ENCODE data around the gene MBOAT1.

Gene MBOAT1

DNA sequence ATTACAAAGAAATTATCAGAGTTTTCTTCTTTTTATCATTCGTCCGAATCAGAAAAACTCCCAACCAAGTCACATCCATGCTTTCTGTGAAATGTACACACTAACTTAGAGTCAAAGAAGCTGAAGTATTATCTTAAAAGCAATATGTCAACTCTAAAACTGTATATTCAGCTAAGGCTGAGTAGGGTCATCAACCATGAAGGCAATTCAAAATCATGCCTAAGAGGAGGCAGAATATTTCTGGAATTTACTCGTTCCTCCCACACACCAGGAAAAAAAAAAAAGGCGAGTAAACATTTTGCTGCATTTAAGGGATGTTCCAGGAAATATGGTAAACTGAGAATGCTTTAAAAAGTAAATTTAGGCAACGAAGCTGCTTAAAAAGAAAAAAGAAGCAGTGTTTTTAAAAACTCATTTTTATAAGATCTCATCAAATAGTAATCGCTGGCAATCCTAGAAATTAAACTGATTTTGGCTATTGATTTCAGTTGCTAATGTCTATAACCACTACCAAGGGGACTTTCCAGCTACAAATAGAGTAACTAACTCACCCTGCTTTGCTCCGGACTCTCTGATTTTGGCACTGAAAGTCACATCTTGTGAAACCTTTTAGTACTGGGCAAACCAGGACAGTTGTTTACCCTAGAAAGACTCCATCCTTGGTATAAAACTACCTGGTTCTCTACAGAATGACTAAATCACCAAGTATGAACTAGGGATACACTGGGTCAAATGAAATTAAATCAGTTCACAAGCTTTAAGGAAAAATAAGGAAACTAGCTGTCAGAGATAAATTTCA lies 82.8 kb downstream of the MBOAT1 start:
- no peak overlapping the region for H3K4me3 ChIP-seq (ENCODE audit: low read length)
- no peak for TF ChIP-seq ZNF274 (IDR thresholded peaks at IDR 0.05; ENCODE audit: low read depth, low read length)

DNA sequence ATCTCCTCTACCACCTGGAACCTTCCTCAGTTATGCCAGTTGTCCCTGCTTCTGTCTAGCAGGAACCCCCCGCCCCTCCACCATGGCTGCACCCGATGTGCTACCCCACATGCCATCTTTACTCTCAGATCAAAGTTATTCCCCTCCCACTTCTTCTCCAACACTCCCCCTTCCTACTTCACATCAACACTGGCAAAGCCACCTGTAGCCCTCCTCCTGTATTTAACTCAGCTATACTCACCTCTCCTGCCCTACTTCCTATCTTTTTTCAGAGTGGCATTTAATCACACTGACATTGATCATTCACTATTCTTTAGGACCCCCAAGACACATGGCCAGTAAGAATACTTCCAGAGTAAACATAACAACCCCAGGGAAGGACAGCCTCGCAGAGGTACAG lies 84.3 kb downstream of the MBOAT1 start:
- H3K4me3 ChIP-seq (ENCODE audit: low read length) = no peak overlapping the region
- TF ChIP-seq ZNF274 (IDR thresholded peaks at IDR 0.05; ENCODE audit: low read depth, low read length) = no peak

DNA sequence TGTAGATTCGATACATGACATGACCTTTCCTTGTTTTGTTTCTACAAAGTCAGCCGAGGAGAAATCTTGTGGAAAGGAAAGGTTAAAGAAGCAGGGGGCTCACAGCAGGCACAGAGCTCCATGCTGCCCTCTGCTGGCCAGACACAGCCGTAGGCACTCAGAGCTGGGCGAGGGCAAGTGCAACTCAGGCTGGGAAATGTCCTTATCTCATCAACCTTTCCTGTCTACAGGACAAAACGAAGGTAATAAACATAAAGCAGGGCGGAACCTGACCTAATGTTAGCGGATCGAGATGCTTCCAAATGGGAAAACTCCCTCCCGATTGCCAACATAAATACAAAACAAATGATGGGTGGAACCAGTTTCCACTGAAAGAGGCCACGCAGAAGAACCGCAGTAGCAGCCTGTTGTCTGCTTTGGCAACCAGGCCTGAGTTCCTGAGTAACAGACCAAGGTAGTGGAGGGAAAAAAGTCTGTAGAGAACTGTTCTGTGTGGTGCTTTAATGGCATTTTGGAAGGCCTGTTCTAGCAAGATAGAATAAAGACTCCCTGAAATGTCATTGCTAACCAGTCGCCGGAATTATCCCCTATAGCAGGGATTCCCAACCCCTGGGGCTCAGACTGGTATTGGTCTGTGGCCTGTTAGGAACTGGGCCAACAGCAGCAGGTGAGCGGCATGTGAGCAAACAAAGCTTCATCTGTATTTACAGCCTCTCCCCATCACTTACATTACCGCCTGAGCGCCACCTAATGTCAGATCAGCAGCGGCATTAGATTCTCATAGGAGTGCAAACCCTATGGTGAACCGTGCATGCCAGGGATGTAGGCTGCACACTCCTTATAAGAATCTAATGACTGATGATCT lies 85.2 kb downstream of the MBOAT1 start:
- TF ChIP-seq ZNF274 (IDR thresholded peaks at IDR 0.05; ENCODE audit: low read depth, low read length) = no peak
- no peak overlapping the region for H3K4me3 ChIP-seq (ENCODE audit: low read length)

DNA sequence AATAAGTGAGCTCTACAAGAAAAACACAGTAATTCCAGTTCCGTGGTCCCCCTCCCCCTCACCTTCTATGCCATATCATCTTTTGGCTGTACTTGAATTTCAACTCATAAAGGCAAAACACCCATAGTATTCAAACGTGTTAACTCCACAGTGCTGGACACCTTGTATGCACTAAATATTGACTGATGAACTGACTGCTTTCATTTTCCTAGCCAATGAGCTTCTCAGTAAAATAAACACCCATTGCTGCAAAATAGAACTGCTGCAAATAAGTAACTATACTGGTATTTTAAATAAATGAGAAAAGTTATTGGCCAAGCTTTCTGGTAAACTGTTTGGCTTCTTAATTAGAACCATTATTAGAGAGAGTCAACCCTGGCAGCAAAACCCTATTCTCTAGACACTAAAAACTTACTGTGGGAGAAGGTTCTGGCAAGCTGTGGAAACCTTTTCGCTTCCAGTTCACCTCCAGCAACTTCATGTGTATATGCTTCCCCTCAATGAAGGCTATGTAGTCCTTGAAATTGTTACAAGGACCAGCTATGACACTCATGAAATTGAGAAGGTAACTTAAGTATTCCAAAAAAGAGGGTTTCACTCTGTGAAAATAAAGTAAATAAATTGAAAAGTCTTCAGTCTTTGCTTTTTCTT lies 86.0 kb downstream of the MBOAT1 start:
- no peak for TF ChIP-seq ZNF274 (IDR thresholded peaks at IDR 0.05; ENCODE audit: low read depth, low read length)
- no peak overlapping the region for H3K4me3 ChIP-seq (ENCODE audit: low read length)

DNA sequence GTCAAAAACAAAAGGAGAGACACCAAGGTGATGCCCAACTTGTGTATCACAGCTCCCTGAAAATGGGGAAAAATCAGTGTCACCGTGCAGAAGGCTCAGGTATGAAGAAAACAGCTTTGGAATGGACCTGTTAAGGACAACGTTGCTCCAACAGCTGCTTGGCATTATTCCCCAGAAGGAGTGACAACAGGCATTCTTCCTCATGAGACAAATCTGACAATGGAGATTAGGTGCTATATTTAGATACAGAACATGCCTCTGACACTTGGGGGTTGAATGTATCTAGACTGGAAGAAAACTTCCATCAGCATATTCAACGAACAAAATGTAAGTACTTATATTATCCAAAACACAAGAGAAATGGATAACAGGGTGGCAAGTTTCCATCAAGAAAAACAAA lies 87.7 kb downstream of the MBOAT1 start:
- no peak overlapping the region for H3K4me3 ChIP-seq (ENCODE audit: low read length)
- no peak for TF ChIP-seq ZNF274 (IDR thresholded peaks at IDR 0.05; ENCODE audit: low read depth, low read length)

DNA sequence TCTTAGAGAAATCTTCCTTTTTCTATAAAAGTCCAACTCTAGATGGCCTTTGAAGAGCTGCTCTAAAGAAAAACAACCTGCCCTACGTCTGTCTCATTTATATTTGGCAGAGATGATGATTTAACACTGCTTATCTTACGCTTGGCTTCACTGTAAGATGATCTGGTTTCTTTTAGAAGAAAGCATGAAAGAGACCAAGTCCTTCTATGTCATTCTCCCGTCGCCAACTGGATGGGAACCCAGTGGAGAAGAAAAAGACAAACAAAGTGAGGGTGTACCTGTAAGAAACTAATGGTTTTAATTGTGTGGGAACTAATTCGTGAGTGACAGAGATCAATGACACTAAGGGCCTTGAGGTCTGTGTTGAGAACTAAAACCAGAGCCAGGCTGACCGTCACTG lies 92.8 kb downstream of the MBOAT1 start:
- no peak overlapping the region for H3K4me3 ChIP-seq (ENCODE audit: low read length)
- no peak for TF ChIP-seq ZNF274 (IDR thresholded peaks at IDR 0.05; ENCODE audit: low read depth, low read length)

DNA sequence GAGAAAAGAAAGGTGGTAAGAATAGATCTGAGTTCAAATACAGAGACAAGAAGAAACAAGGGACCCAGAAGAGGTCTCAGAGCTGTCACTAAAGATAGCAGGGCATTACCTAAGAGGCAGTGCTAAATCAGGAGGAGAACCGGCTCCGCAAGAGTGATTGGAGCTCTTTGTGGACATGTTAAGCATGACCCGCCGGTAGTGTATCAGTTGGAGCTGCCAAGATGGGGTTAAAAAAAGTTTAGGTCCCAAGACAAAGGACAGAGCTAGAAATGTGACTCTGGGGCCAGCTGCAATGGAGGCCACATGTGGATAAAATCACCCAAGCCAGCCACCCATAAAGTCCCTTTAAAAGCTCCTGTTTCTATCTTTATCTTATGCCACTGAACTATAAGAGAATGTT lies 93.4 kb downstream of the MBOAT1 start:
- no peak overlapping the region for H3K4me3 ChIP-seq (ENCODE audit: low read length)
- TF ChIP-seq ZNF274 (IDR thresholded peaks at IDR 0.05; ENCODE audit: low read depth, low read length) = no peak

DNA sequence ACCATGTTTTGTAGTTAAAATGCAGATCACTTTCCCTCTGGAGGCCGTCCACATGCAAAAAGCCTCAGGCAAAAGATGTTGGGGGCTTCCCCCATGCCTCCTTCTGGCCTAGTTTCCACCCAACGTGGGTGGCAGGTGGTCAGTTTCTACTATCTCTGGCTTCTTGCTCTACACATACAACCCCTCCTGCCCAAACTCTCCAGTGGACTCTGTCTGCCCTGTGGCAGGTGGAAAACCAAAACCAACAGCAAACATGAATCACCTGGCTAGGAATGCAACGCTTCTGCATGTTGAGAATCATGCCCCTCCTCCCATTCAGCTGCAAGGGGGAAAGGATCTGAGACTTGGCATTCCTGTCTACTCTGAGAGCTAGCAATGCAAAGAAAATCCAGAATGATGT lies 94.8 kb downstream of the MBOAT1 start:
- TF ChIP-seq ZNF274 (IDR thresholded peaks at IDR 0.05; ENCODE audit: low read depth, low read length) = no peak

DNA sequence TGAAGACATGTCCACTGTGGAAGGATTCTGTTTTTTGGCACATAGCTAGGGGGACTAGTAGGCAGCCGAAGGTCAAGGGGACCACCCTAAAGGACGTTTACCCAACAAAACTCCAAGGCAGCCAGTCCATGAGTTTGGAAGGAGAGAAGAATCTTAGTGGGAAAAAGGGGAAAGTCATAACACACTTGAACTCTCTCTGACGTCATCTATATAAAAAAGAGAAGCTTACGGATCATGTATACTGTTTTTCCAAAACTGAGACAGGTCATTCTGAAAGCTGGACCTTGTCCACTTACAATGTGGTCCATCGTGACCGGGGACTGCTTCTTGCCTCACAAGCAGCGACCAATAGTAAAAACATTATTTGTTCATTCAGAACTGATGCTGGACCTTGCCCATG lies 95.5 kb downstream of the MBOAT1 start:
- H3K4me3 ChIP-seq (ENCODE audit: low read length) = no peak overlapping the region
- TF ChIP-seq ZNF274 (IDR thresholded peaks at IDR 0.05; ENCODE audit: low read depth, low read length) = no peak

More for the DNA sequence above, 94.8 kb downstream of the MBOAT1 start:
- no peak overlapping the region for H3K4me3 ChIP-seq (ENCODE audit: low read length)

DNA sequence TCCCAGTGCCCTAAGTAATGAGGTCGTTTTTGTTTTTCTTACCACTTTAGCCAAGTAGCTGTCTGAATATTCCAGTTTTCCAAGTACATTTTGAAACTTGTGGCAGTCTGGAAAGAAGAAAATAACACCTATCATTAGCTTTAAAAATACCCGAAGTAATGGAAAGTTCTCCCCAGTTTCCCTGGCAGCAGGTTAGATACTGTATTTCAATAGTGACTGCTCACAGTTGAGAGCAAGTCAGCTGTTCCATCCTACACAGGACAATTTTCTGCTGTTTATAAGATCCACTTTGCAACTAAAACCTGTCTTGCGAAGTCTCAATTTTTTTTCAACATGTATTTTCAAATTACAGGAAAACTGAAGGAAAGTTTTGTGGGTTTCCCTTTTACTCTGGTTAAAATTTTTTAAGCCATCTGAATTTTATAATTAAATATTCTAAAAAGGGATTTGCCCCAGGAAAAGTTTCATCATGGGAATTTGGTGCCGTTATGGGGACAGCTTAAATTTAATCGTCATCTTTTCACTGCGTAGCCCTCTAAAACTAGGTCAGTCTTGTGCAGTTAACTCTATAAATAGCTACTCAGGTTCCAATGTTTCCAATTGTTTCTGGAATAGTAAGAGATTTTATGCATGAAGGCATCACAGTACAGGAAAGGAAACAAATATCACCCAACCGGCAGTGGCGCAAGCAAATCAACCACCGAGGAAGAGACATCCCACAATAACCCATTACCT lies 96.9 kb downstream of the MBOAT1 start:
- TF ChIP-seq ZNF274 (IDR thresholded peaks at IDR 0.05; ENCODE audit: low read depth, low read length) = no peak
- H3K4me3 ChIP-seq (ENCODE audit: low read length) = no peak overlapping the region

DNA sequence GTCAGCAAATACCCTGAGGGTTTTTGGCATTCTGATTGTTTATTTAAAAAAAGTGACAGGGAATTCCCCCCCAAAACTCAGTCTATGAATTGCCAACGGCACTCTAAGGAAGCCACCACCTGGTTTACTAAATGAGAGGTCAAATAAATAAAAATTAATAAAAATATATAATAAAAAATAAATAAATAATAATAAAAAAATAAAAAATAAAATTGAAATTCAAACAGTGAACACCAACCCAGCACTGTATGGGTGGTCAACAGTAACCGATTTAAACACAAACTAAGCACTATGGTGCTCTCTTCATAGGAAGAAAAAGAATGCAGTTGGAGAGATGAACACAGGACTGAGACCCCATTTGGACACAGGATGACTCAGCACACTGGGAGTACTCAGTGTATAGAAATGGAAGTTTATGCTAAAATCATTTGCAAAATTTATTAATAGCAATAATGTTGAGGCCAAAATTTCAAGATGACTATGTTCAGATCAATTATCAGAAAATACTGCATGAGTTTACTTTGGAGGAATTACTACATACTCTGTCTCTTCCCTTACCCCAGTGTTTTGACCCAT lies 98.5 kb downstream of the MBOAT1 start:
- no peak for TF ChIP-seq ZNF274 (IDR thresholded peaks at IDR 0.05; ENCODE audit: low read depth, low read length)
- no peak overlapping the region for H3K4me3 ChIP-seq (ENCODE audit: low read length)

DNA sequence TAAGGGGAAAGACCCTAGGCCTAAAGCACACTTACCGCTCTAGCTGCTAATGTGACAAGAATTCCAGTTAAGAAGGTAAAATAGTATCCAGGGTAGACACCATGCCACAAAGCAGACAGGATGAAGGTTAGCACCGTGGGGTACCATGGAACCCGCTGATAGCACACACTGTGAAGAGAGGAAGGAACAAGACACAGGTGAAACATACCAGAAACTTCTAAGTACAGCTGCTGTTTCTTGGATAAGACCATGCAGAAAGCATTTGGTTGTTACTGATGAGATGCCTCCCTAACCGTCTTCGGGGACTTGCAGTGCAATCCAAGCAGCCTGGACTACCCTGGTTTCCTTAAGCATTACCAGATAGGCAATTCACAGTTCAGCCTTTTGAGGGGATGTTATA lies 99.4 kb downstream of the MBOAT1 start:
- TF ChIP-seq ZNF274 (IDR thresholded peaks at IDR 0.05; ENCODE audit: low read depth, low read length) = no peak
- no peak overlapping the region for H3K4me3 ChIP-seq (ENCODE audit: low read length)

DNA sequence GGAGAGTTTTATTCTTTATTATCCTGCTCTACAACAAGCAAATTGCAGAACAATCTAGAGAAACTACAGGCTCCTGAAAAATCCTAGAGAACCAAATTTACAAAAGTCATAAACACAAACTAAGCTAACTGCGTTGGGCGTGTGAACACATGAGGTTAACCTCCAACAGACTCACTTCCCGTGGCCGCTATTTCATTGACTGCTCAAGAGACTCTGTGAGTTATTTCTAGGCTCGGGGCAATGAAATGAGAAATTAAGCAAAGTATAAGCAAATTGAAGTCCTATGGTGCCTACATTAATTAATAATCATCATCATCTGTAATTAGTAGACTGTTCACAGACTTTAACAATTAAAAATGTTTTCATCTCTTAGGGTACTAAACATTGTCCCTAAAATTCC lies 100.0 kb downstream of the MBOAT1 start:
- TF ChIP-seq ZNF274 (IDR thresholded peaks at IDR 0.05; ENCODE audit: low read depth, low read length) = no peak

DNA sequence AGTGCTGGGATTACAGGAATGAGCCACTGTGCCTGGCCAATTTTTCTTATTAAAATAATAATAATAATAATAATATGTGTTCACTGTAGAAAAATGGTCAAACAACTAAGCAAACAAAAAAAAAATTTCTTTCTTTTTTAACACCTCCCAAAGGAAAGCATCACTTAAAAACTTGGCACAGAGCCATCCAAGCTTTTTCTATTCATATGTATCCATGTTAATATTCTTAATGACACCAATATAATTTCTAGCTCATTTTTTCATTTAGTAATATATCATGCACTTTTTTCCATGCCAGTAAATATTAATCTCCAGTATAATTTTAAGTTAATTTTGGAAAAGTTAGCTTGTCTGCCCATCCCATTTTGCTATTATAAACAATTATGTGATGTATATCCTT lies 101.8 kb downstream of the MBOAT1 start:
- no peak overlapping the region for H3K4me3 ChIP-seq (ENCODE audit: low read length)
- TF ChIP-seq ZNF274 (IDR thresholded peaks at IDR 0.05; ENCODE audit: low read depth, low read length) = no peak

More for the DNA sequence above, 100.0 kb downstream of the MBOAT1 start:
- H3K4me3 ChIP-seq (ENCODE audit: low read length) = no peak overlapping the region
